IMR-90 (cell line): Measurements from ENCODE around the gene DGKQ. TPM values are rescaled to one million over a fixed set of nuclear protein-coding genes. Genes with fewer than 3 reads are reported as not detected.

ENCODE experiments used
- ATAC-seq: fragments of 200-7000 bp; cut with Tn5 transposase; 2 replicates; pipeline ENCODE4 v1.9.1; 2020; ENCODE audit warnings: low read depth, mild to moderate bottlenecking, moderate library complexity
- BruUV-seq: library from RNA; stranded (reverse); fragments of 400-500 nt; replicated peaks from 2 replicates; lab custom pipeline; 2021; lab: Mats Ljungman, UMichigan
- CTCF ChIA-PET: fragments of 300-600 bp; formaldehyde crosslinking; extraction: SDS; loops from one replicate; lab custom pipeline; 2021; ENCODE audit warnings: antibody characterized with exemption; lab: Yijun Ruan, JAX
- POLR2A ChIA-PET: fragments of 300-600 bp; sonication (Branson Sonifier 250); formaldehyde crosslinking; loops from one replicate; lab custom pipeline; 2022; ENCODE audit warnings: antibody characterized with exemption; ENCODE audit not compliant: unreplicated experiment; lab: Charles Lee
- DNase-seq: peaks from one replicate; pipeline ENCODE4 v3.0.0; 2013
- H2AFZ ChIP-seq: replicated peaks from 2 replicates; pipeline ENCODE3; 2013; ENCODE audit warnings: low read length, mild to moderate bottlenecking; ENCODE audit not compliant: poor library complexity
- H2AK5ac ChIP-seq: 2 replicates; pipeline ENCODE4 v1.6.1; 2013; ENCODE audit warnings: low read depth, low read length, inconsistent platforms
- H2AK9ac ChIP-seq: replicated peaks from 2 replicates; pipeline ENCODE3; 2013; ENCODE audit warnings: mild to moderate bottlenecking, low read depth, low read length, moderate library complexity; ENCODE audit not compliant: poor library complexity
- H2BK120ac ChIP-seq: 2 replicates; pipeline ENCODE4 v1.6.1; 2013; ENCODE audit warnings: low read depth, low read length, inconsistent platforms
- H2BK15ac ChIP-seq: 3 replicates; pipeline ENCODE4 v1.6.1; 2013; ENCODE audit warnings: low read depth, low read length, inconsistent platforms
- H2BK20ac ChIP-seq: 2 replicates; pipeline ENCODE4 v1.6.1; 2013; ENCODE audit warnings: low read depth, mild to moderate bottlenecking, inconsistent platforms, low read length, moderate library complexity
- H2BK5ac ChIP-seq: 2 replicates; pipeline ENCODE4 v1.6.1; 2013; ENCODE audit warnings: mild to moderate bottlenecking, low read depth, low read length, inconsistent platforms; ENCODE audit not compliant: poor library complexity, severe bottlenecking
- H3K14ac ChIP-seq: replicated peaks from 2 replicates; pipeline ENCODE4 v1.6.1; 2013; ENCODE audit warnings: low read depth, low read length, inconsistent platforms
- H3K18ac ChIP-seq: 2 replicates; pipeline ENCODE4 v1.6.1; 2013; ENCODE audit warnings: low read depth, low read length, control low read depth
- H3K23ac ChIP-seq: 2 replicates; pipeline ENCODE4 v1.6.1; 2013; ENCODE audit warnings: low read depth, low read length, inconsistent platforms
- H3K27ac ChIP-seq: 2 replicates; pipeline ENCODE4 v1.5.1; 2013; ENCODE audit warnings: mild to moderate bottlenecking, control low read depth, low read length; ENCODE audit not compliant: insufficient read depth
- H3K27me3 ChIP-seq: 2 replicates; pipeline ENCODE4 v1.6.1; 2013; ENCODE audit warnings: low read length; ENCODE audit not compliant: control insufficient read depth, insufficient read depth
- H3K36me3 ChIP-seq: 2 replicates; pipeline ENCODE4 v1.6.1; 2013; ENCODE audit warnings: low read length, mixed read lengths; ENCODE audit not compliant: control insufficient read depth, insufficient read depth
- H3K4ac ChIP-seq: 2 replicates; pipeline ENCODE4 v1.6.1; 2013; ENCODE audit warnings: low read depth, low read length, inconsistent platforms
- H3K4me1 ChIP-seq: 2 replicates; pipeline ENCODE4 v1.6.1; 2013; ENCODE audit warnings: low read length, mixed read lengths; ENCODE audit not compliant: control insufficient read depth, insufficient read depth
- H3K4me2 ChIP-seq: 2 replicates; pipeline ENCODE4 v1.6.1; 2013; ENCODE audit warnings: low read depth, mild to moderate bottlenecking, control low read depth, low read length, moderate library complexity
- H3K4me3 ChIP-seq: 2 replicates; pipeline ENCODE4 v1.5.1; 2013; ENCODE audit warnings: low read depth, mild to moderate bottlenecking, control low read depth, low read length, moderate library complexity; ENCODE audit not compliant: insufficient read depth
- H3K56ac ChIP-seq: 2 replicates; pipeline ENCODE4 v1.6.1; 2013; ENCODE audit warnings: low read length, inconsistent platforms; ENCODE audit not compliant: insufficient read depth; ENCODE audit errors: extremely low read depth
- H3K79me1 ChIP-seq, 2 experiments: 2 replicates each; pipeline ENCODE4 v1.6.1; 2013; ENCODE audit warnings: low read length in 2 of 2, inconsistent platforms in 1 of 2, low read depth in 1 of 2
- H3K9ac ChIP-seq: 2 replicates; pipeline ENCODE4 v1.6.1; 2013; ENCODE audit warnings: low read depth, low read length, control low read depth
- H3K9me1 ChIP-seq: 2 replicates; pipeline ENCODE4 v1.6.1; 2013; ENCODE audit warnings: low read length, inconsistent platforms; ENCODE audit not compliant: insufficient read depth
- H3K9me3 ChIP-seq: 2 replicates; pipeline ENCODE4 v1.6.1; 2013; ENCODE audit warnings: low read length; ENCODE audit not compliant: control insufficient read depth, insufficient read depth
- H4K20me1 ChIP-seq: 2 replicates; pipeline ENCODE4 v1.6.1; 2013; ENCODE audit warnings: low read length, inconsistent platforms; ENCODE audit not compliant: insufficient read depth
- H4K5ac ChIP-seq: 2 replicates; pipeline ENCODE4 v1.6.1; 2013; ENCODE audit warnings: mild to moderate bottlenecking, low read depth, low read length, control low read depth
- H4K8ac ChIP-seq, 2 experiments: 2 replicates each; pipeline ENCODE4 v1.6.1; 2013; ENCODE audit warnings: low read depth in 2 of 2, low read length in 2 of 2, control low read depth in 1 of 2, inconsistent platforms in 1 of 2
- H4K91ac ChIP-seq: 2 replicates; pipeline ENCODE4 v1.6.1; 2013; ENCODE audit warnings: low read depth, low read length, inconsistent platforms; ENCODE audit not compliant: insufficient read depth
- CEBPB ChIP-seq: IDR thresholded peaks from 2 replicates; pipeline ENCODE4 v1.6.1; 2012; ENCODE audit warnings: low read depth, low read length, improper control_type of control experiment
- MAFK ChIP-seq: IDR thresholded peaks from 2 replicates; pipeline ENCODE4 v1.6.1; 2012; ENCODE audit warnings: low read depth, low read length, improper control_type of control experiment
- SMC3 ChIP-seq: fragments of 150-350 bp; IDR thresholded peaks from 2 replicates; pipeline ENCODE4 v1.6.1; 2016; ENCODE audit warnings: low read depth, mild to moderate bottlenecking, antibody characterized with exemption, low read length, moderate library complexity
- WGBS, 2 experiments: methylation state at CpG; one replicate each; pipeline versions ENCODE4 v1.1.5 to v1.1.7; 2013; ENCODE audit warnings: missing lambda C conversion rate in 2 of 2; ENCODE audit not compliant: insufficient read length in 1 of 2; ENCODE audit errors: extremely low coverage in 2 of 2; 5-methylcytosine and 5-hydroxymethylcytosine counted together
- dilution Hi-C: fragments of 300-500 bp; cut with HindIII; formaldehyde crosslinking; loops from one replicate; pipeline ENCODE4 v1.14.3; 2018; ENCODE audit warnings: low sequenced_read_pairs; ENCODE audit not compliant: unreplicated experiment
- in situ Hi-C: fragments of 300-500 bp; cut with MboI; formaldehyde crosslinking; loops from 3 replicates; pipeline ENCODE4 v1.14.3; 2019; ENCODE audit warnings: low sequenced_read_pairs, inconsistent platforms, mixed read lengths
- intact Hi-C: fragments of 100-400 bp; cut with micrococcal nuclease; formaldehyde crosslinking; loops from 2 replicates; pipeline ENCODE4 v1.10.0; 2022
- polyA plus RNA-seq, 3 experiments: library from polyadenylated mRNA; depleted of rRNA; stranded (reverse); fragments of >200 nt; gene quantifications; 2 replicates each; pipeline ENCODE4 v1.2.3, GENCODE V29; 2012; ENCODE audit warnings: low replicate concordance in 1 of 3
- total RNA-seq: library from RNA; depleted of rRNA; stranded (reverse); fragments of >200 nt; gene quantifications from 2 replicates; pipeline ENCODE4 v1.2.3, GENCODE V29; 2012

DGKQ gene
- total and polyA plus RNA-seq, 2 of the 4 experiments (the other 2 are of a cell fraction) = 4.3 to 15.6 TPM

DNA sequence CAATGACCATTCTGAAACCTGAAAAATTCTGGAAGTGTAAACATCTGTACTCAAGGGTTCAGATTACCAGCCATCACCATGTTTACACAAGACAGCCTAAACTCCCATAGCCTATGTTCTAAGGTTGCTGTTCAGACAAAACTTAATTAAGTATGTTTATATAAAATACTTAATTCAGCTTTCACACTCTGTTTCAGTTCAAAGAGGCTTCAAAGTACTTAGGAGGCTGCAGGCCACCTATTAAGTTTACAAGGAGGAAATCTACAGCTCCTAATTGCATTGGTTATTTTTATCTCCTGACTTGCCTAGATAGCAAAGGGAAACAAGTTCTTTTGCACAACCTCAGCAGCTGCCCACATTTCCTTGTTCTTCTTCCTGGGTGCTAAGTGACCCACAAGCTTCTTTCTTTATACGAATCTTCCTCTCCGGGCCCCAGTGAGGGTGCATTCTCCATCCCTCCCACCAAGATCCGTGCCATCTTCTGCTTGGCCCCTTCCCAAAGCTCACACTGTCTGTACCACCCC lies 43.3 kb downstream of the DGKQ start:
- H4K20me1 ChIP-seq = peaks cover 58% of the 10 kb centered on the region
- peaks cover 25% of the 10 kb centered on the region for H3K9me1 ChIP-seq
- H3K14ac ChIP-seq = no peak overlapping the region
- TF ChIP-seq CEBPB (peak; percentile 0; the same call in 1 of the 2 replicates), MAFK (no peak), SMC3 (no peak)
- no peak overlapping the region for H3K4ac ChIP-seq
- H2BK5ac ChIP-seq = no peak overlapping the region
- no peak overlapping the region for H3K18ac ChIP-seq
- ChIA-PET POLR2A (interaction anchor here (0.6 to 0.7 kb wide), 2 partner anchors 782 to 1826 kb away, joined by 4 to 5 read pairs; partner anchors contain the start of genes SLBP and TNIP2), CTCF (interaction anchor here (0.7 kb wide), 1 partner anchor 58 kb away, joined by 4 read pairs; no protein-coding TSS in a partner anchor)
- intact Hi-C loops (loop anchor here (10.0 kb wide), 1 partner anchor 145 kb away; no protein-coding TSS in a partner anchor), dilution Hi-C loops (no loop called here), in situ Hi-C loops (no loop called here)
- H2BK15ac ChIP-seq = no peak overlapping the region
- peak overlapping the region; percentile 54; the same call in 1 of the 2 replicates for H3K27ac ChIP-seq
- H3K36me3 ChIP-seq = 0 out of 2 replicates have a peak, but pooled peaks cover 2% of the 10 kb centered on the region
- peaks cover 9 to 66% of the 10 kb centered on the region in 2 experiments for H3K79me1 ChIP-seq
- H3K9ac ChIP-seq = no peak overlapping the region
- DNase-seq = peak; percentile 71
- H3K56ac ChIP-seq = no peak overlapping the region
- H2BK20ac ChIP-seq = no peak overlapping the region
- H3K4me1 ChIP-seq = peaks cover 17% of the 10 kb centered on the region
- ATAC-seq = no peak
- no TSS peak for BruUV-seq
- no peak overlapping the region for H4K91ac ChIP-seq
- WGBS, 2 experiments = no CpG with 5 or more reads among the region's 3 CpGs
- H3K27me3 ChIP-seq = no peaks in the 10 kb centered on the region
- no peaks in the 10 kb centered on the region for H3K9me3 ChIP-seq
- peak overlapping the region; percentile 9; the same call in 1 of the 2 replicates for H2AK5ac ChIP-seq
- no peak overlapping the region for H4K8ac ChIP-seq
- no peak overlapping the region for H3K4me3 ChIP-seq
- no peak overlapping the region for H3K23ac ChIP-seq
- H2AFZ ChIP-seq = no peak overlapping the region
- peak overlapping the region; percentile 73 for H3K4me2 ChIP-seq
- H2AK9ac ChIP-seq = no peak overlapping the region
- no peak overlapping the region for H2BK120ac ChIP-seq
- no peak overlapping the region for H4K5ac ChIP-seq
